ENCODE measurements around the gene KRT86. TPM values are rescaled to one million over a fixed set of nuclear protein-coding genes. Genes with fewer than 3 reads are reported as not detected.
A peak's percentile ranks its signal among the peaks of the same experiment; 100 is the strongest.

KRT86 gene
- total and polyA plus RNA-seq, 2 of the 8 experiments (the other 6 are each of a cell fraction or from before 2014, with no cell fraction given), result 0.12 TPM; not detected in 1

DNA sequence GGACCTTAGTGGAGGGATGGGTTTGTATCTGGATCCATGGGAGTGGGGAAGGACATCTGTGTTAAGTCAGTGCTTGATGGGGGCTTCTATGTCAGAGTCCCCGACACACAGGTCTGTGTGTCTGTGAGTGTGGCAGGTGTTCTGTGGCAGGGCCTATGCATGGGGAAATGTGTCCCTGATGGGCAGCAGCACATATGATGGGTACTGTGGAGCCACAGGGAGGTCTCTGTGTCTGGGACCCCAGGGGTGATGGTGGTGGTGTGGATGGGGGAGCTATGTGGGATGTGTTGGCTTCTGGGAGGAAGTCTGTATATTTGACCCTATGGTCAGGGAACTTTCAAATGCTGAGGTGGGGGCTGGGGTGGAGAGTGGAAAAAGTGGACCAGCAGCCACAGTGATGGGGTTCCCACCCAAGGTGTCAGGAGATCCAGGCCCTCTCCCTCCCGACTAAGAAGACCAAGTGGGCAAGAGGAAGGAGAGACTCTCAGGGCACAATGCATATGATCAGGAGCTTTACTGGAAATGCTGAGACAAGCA lies 24.9 kb upstream of the KRT86 start:
- no peak overlapping the region for H3K23ac ChIP-seq (ENCODE audit: insufficient read length)
- CTCF ChIA-PET (ENCODE audit: partially characterized antibody), result interaction anchor here (0.7 to 14.6 kb wide), 13 partner anchors 10 to 311 kb away, joined by 3 to 151 read pairs (median 13); partner anchors contain the start of gene KRT7
- H2BK20ac ChIP-seq (ENCODE audit: low read length), result 0 out of 2 replicates have a peak overlapping the region, but pooled peaks have one; percentile 32
- H3K36me3 ChIP-seq (ENCODE audit: control insufficient read depth in 2 of 4, insufficient read depth in 4 of 4, low read length in 3 of 4), result no peaks in the 10 kb centered on the region
- no peak overlapping the region for H2BK5ac ChIP-seq (ENCODE audit: low read depth, low read length)
- no peak overlapping the region for H3K9ac ChIP-seq (replicated peaks in 1 of 4; ENCODE audit: extremely low read depth in 1 of 4, low read depth in 3 of 4, low read length in 3 of 4)
- POLR2A ChIA-PET (ENCODE audit: partially characterized antibody), result interaction anchor here (0.9 to 1.0 kb wide), 3 partner anchors 12 to 625 kb away, joined by 3 read pairs; partner anchors contain the start of gene KRT7
- H3K27me3 ChIP-seq (replicated peaks in 1 of 4; ENCODE audit: control insufficient read depth in 3 of 4, extremely low read depth in 1 of 4, insufficient read depth in 3 of 4, low read length in 3 of 4), result peaks cover 4 to 29% (median 23%) of the 10 kb centered on the region in 4 experiments
- peak overlapping the region; percentile 75; the same call in 1 of the 2 replicates for H2BK12ac ChIP-seq (ENCODE audit: low read depth, low read length)
- WGBS, 2 experiments (ENCODE audit: extremely low coverage in 1 of 2, insufficient coverage in 1 of 2, insufficient read length in 1 of 2, insufficient replicate concordance in 2 of 2, low coverage in 1 of 2, low lambda C conversion rate in 2 of 2, missing lambda C conversion rate in 1 of 2), result 89% methylated on average over 2 of the region's 2 CpGs; no CpG with 5 or more reads in 1 of the 2 experiments
- no peaks in the 10 kb centered on the region for H3K9me3 ChIP-seq (ENCODE audit: insufficient read depth in 2 of 2, low read depth in 1 of 2, low read length in 1 of 2)
- H4K91ac ChIP-seq (replicated peaks; ENCODE audit: insufficient read length, low read length), result no peak overlapping the region
- no peak overlapping the region for H3K56ac ChIP-seq (replicated peaks; ENCODE audit: insufficient read length, low read depth, low read length)
- 0 out of 2 replicates have a peak overlapping the region, but pooled peaks have one; percentile 35 for H2AFZ ChIP-seq (ENCODE audit: low read length)
- H3K79me2 ChIP-seq (ENCODE audit: control insufficient read depth in 1 of 2, insufficient read depth in 2 of 2, low read length in 2 of 2), result no peaks in the 10 kb centered on the region
- no peak for DNase-seq (ENCODE audit: low read depth in 1 of 2, low spot score in 2 of 2)
- H2AK5ac ChIP-seq (ENCODE audit: low read depth, low read length), result no peak overlapping the region
- H2BK120ac ChIP-seq (replicated peaks; ENCODE audit: low read depth, low read length), result no peak overlapping the region
- H4K20me1 ChIP-seq (replicated peaks in 1 of 2; ENCODE audit: control insufficient read depth in 1 of 2, insufficient read depth in 2 of 2, low read length in 2 of 2), result no peaks in the 10 kb centered on the region
- peak overlapping the region in 2 of 4 experiments; percentile 22 to 54; a peak in 4 of 8 replicates for H3K4me3 ChIP-seq (ENCODE audit: extremely low read depth in 1 of 4, insufficient read depth in 2 of 4, low read depth in 3 of 4, low read length in 4 of 4)
- H3K4ac ChIP-seq (replicated peaks; ENCODE audit: insufficient read length, low read depth, low read length), result no peak overlapping the region
- peaks cover 0 to 12% (median 5%) of the 10 kb centered on the region in 4 experiments; a peak in 5 of 7 replicates for H3K4me1 ChIP-seq (replicated peaks in 1 of 4; ENCODE audit: control insufficient read depth in 3 of 4, insufficient read depth in 4 of 4, low read length in 3 of 4)
- FAIRE-seq, result no peak
- H2BK15ac ChIP-seq (ENCODE audit: low read length), result no peak overlapping the region
- no peaks in the 10 kb centered on the region for H3K79me1 ChIP-seq (ENCODE audit: low read depth, low read length)
- peak overlapping the region; percentile 55 to 62; a peak in 3 of 4 replicates for H3K4me2 ChIP-seq (ENCODE audit: insufficient read depth in 1 of 2, low read depth in 2 of 2, low read length in 2 of 2)
- no peak overlapping the region for H4K8ac ChIP-seq (ENCODE audit: extremely low read depth, insufficient read depth, low read length)
- H3K27ac ChIP-seq (ENCODE audit: low read depth, low read length), result no peak overlapping the region
- no peak overlapping the region for H3K14ac ChIP-seq (ENCODE audit: insufficient read length)
- no peak overlapping the region for H3K18ac ChIP-seq (ENCODE audit: extremely low read depth, low read length)
- no peak overlapping the region for H4K5ac ChIP-seq (ENCODE audit: insufficient read length, low read depth, low read length)
- H3K23me2 ChIP-seq (ENCODE audit: low read depth, low read length), result peaks cover 3% of the 10 kb centered on the region; the same call in 1 of the 2 replicates
- TF ChIP-seq TAF1 (IDR thresholded peaks at IDR 0.05; ENCODE audit: low read depth, low read length), result no peak
- TF ChIP-seq CREB1 (IDR thresholded peaks at IDR 0.05), result no peak
- no peak for TF ChIP-seq RXRA (IDR thresholded peaks at IDR 0.05; ENCODE audit: insufficient read depth, low read depth, low read length)
- TF ChIP-seq, protein P1, sequence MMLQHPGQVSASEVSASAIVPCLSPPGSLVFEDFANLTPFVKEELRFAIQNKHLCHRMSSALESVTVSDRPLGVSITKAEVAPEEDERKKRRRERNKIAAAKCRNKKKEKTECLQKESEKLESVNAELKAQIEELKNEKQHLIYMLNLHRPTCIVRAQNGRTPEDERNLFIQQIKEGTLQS (IDR thresholded peaks at IDR 0.05; ENCODE audit: insufficient read depth, low read depth, low read length), result no peak
- no peak for TF ChIP-seq TCF12 (IDR thresholded peaks at IDR 0.05; ENCODE audit: low read depth, low read length)
- TF ChIP-seq SP1 (IDR thresholded peaks at IDR 0.05; ENCODE audit: low read depth, low read length), result no peak
- TF ChIP-seq POLR2A (IDR thresholded peaks at IDR 0.05; ENCODE audit: control extremely low read depth in 1 of 2, low read depth in 2 of 2, low read length in 2 of 2), result no peak
- TF ChIP-seq CTCF (IDR thresholded peaks at IDR 0.05; ENCODE audit: control extremely low read depth in 1 of 3, insufficient read depth in 1 of 3, low read depth in 1 of 3, low read length in 3 of 3), result no peak
- no peak for TF ChIP-seq NRF1 (IDR thresholded peaks at IDR 0.05; ENCODE audit: low read depth, low read length)
- no peak for TF ChIP-seq HDAC6 (IDR thresholded peaks at IDR 0.05; ENCODE audit: low read depth, low read length)
